OCI-LY1 (cell line): ENCODE measurements around the gene TANK.

Source experiments
- CTCF ChIP-seq: fragments of 200-600 bp; sonication (generic), shearing (Covaris generic); IDR thresholded peaks from 2 replicates; pipeline ENCODE4 v1.5.1; 2017; ENCODE audit warnings: mild to moderate bottlenecking, antibody characterized with exemption, low read length, moderate library complexity, mixed read lengths
- EZH2 ChIP-seq: fragments of 200-600 bp; sonication (generic), shearing (Covaris generic); IDR thresholded peaks from 2 replicates; pipeline ENCODE4 v1.8.0; 2017; ENCODE audit warnings: borderline replicate concordance, mixed run types, mild to moderate bottlenecking, antibody characterized with exemption, low read length, moderate library complexity, mixed read lengths

- TF ChIP-seq CTCF = no peak
- TF ChIP-seq EZH2 = no peak
Observed at GRCh38 chr2:161204846-161205245, 44.6 kb downstream of the TANK start.
